H1 (cell line): ENCODE data around the gene TRPV4. TPM values are rescaled to one million over a fixed set of nuclear protein-coding genes. Genes with fewer than 3 reads are reported as not detected.

Experiments used
- CTCF ChIA-PET: fragments of 300-600 bp; sonication (Branson Sonifier 250); formaldehyde crosslinking; loops from one replicate; lab custom pipeline; 2021; ENCODE audit not compliant: partially characterized antibody; lab: Charles Lee
- POLR2A ChIA-PET: fragments of 300-600 bp; sonication (Branson Sonifier 250); formaldehyde crosslinking; loops from one replicate; lab custom pipeline; 2021; ENCODE audit warnings: inconsistent platforms; ENCODE audit not compliant: partially characterized antibody; lab: Charles Lee
- DNase-seq, 2 experiments: peaks; one replicate each; pipeline versions ENCODE4 v3.0.0 to v3.0.0-alpha.2; 2010 to 2022; ENCODE audit warnings: low spot score in 2 of 2, low read depth in 1 of 2, mixed read lengths in 1 of 2
- FAIRE-seq: peaks from 2 replicates; lab custom pipeline; 2011; peaks lifted over from hg19 to GRCh38; lab: Jason Lieb, UNC
- H2AFZ ChIP-seq: 2 replicates; pipeline ENCODE4 v1.8.1; 2012; ENCODE audit warnings: low read length, inconsistent platforms
- H2AK5ac ChIP-seq: 2 replicates; pipeline ENCODE4 v1.6.1; 2013; ENCODE audit warnings: low read depth, low read length
- H2BK120ac ChIP-seq: replicated peaks from 2 replicates; pipeline ENCODE3; 2013; ENCODE audit warnings: low read depth, low read length, inconsistent platforms
- H2BK12ac ChIP-seq: 2 replicates; pipeline ENCODE4 v1.6.1; 2013; ENCODE audit warnings: low read depth, low read length
- H2BK15ac ChIP-seq: 2 replicates; pipeline ENCODE4 v1.6.1; 2013; ENCODE audit warnings: low read length
- H2BK20ac ChIP-seq: 2 replicates; pipeline ENCODE4 v1.6.1; 2013; ENCODE audit warnings: low read length
- H2BK5ac ChIP-seq: 2 replicates; pipeline ENCODE4 v1.6.1; 2013; ENCODE audit warnings: low read depth, low read length
- H3K14ac ChIP-seq: 2 replicates; pipeline ENCODE4 v1.6.1; 2013; ENCODE audit warnings: inconsistent platforms; ENCODE audit not compliant: insufficient read length
- H3K18ac ChIP-seq: 2 replicates; pipeline ENCODE4 v1.6.1; 2013; ENCODE audit warnings: low read length; ENCODE audit errors: extremely low read depth
- H3K23ac ChIP-seq: 2 replicates; pipeline ENCODE4 v1.6.1; 2013; ENCODE audit warnings: inconsistent platforms; ENCODE audit not compliant: insufficient read length
- H3K23me2 ChIP-seq: 2 replicates; pipeline ENCODE4 v1.6.1; 2013; ENCODE audit warnings: low read depth, low read length
- H3K27ac ChIP-seq: 2 replicates; pipeline ENCODE4 v1.6.1; 2011; ENCODE audit warnings: low read depth, low read length, inconsistent platforms
- H3K27me3 ChIP-seq, 4 experiments: replicated peaks in 1 of 4; 1 replicate in 1 of 4; 2 replicates in 3 of 4; pipeline versions ENCODE4 v1.6.1 to v1.8.1; 2011 to 2013; ENCODE audit warnings: low read length in 3 of 4, mild to moderate bottlenecking in 3 of 4, inconsistent platforms in 2 of 4, mixed read lengths in 2 of 4, moderate library complexity in 1 of 4; ENCODE audit not compliant: control insufficient read depth in 3 of 4, insufficient read depth in 3 of 4; ENCODE audit errors: extremely low read depth in 1 of 4
- H3K36me3 ChIP-seq, 4 experiments: 2 replicates each; pipeline versions ENCODE4 v1.6.1 to v1.8.1; 2011 to 2013; ENCODE audit warnings: mild to moderate bottlenecking in 4 of 4, low read length in 3 of 4, moderate library complexity in 2 of 4, control low read depth in 1 of 4, inconsistent platforms in 1 of 4; ENCODE audit not compliant: insufficient read depth in 4 of 4, control insufficient read depth in 2 of 4
- H3K4ac ChIP-seq: replicated peaks from 2 replicates; pipeline ENCODE3; 2013; ENCODE audit warnings: low read length, low read depth, mixed read lengths, inconsistent platforms; ENCODE audit not compliant: insufficient read length
- H3K4me1 ChIP-seq, 4 experiments: replicated peaks in 1 of 4; 1 replicate in 1 of 4; 2 replicates in 3 of 4; pipeline versions ENCODE4 v1.6.1 to v1.8.1; 2011 to 2013; ENCODE audit warnings: low read length in 3 of 4, inconsistent platforms in 2 of 4, mixed read lengths in 1 of 4; ENCODE audit not compliant: insufficient read depth in 4 of 4, control insufficient read depth in 3 of 4
- H3K4me2 ChIP-seq, 2 experiments: 2 replicates each; pipeline versions ENCODE4 v1.6.1 to v1.8.1; 2011 to 2013; ENCODE audit warnings: low read depth in 2 of 2, low read length in 2 of 2, control low read depth in 1 of 2, inconsistent platforms in 1 of 2, mild to moderate bottlenecking in 1 of 2; ENCODE audit not compliant: insufficient read depth in 1 of 2
- H3K4me3 ChIP-seq, 4 experiments: fragments of 200-600, 300-600 bp in 1 of 4; sonication (generic), shearing (Covaris generic), sonication (Bioruptor Twin) in 1 of 4; 2 replicates each; pipeline versions ENCODE4 v1.5.1 to v1.8.1; 2011 to 2016; ENCODE audit warnings: low read length in 4 of 4, low read depth in 3 of 4, control low read depth in 2 of 4, inconsistent platforms in 2 of 4, mild to moderate bottlenecking in 2 of 4, mixed read lengths in 1 of 4, moderate library complexity in 1 of 4; ENCODE audit not compliant: insufficient read depth in 2 of 4; ENCODE audit errors: extremely low read depth in 1 of 4
- H3K56ac ChIP-seq: replicated peaks from 2 replicates; pipeline ENCODE3; 2013; ENCODE audit warnings: low read depth, mild to moderate bottlenecking, mixed read lengths, low read length, inconsistent platforms; ENCODE audit not compliant: insufficient read length
- H3K79me1 ChIP-seq: 2 replicates; pipeline ENCODE4 v1.6.1; 2013; ENCODE audit warnings: low read depth, low read length, control low read depth
- H3K79me2 ChIP-seq, 2 experiments: 2 replicates each; pipeline versions ENCODE4 v1.6.1 to v1.8.1; 2012 to 2013; ENCODE audit warnings: low read length in 2 of 2, mild to moderate bottlenecking in 2 of 2, inconsistent platforms in 1 of 2; ENCODE audit not compliant: insufficient read depth in 2 of 2, control insufficient read depth in 1 of 2
- H3K9ac ChIP-seq, 4 experiments: replicated peaks in 1 of 4; 1 replicate in 1 of 4; 2 replicates in 3 of 4; pipeline versions ENCODE4 v1.6.1 to v1.8.1; 2011 to 2013; ENCODE audit warnings: low read depth in 3 of 4, low read length in 3 of 4, control low read depth in 2 of 4, mild to moderate bottlenecking in 2 of 4, moderate library complexity in 2 of 4, inconsistent platforms in 1 of 4; ENCODE audit errors: extremely low read depth in 1 of 4
- H3K9me3 ChIP-seq, 2 experiments: 2 replicates each; pipeline versions ENCODE4 v1.6.1 to v1.8.1; 2012 to 2013; ENCODE audit warnings: mild to moderate bottlenecking in 2 of 2, moderate library complexity in 2 of 2, control low read depth in 1 of 2, inconsistent platforms in 1 of 2, low read depth in 1 of 2, low read length in 1 of 2, mixed read lengths in 1 of 2; ENCODE audit not compliant: insufficient read depth in 2 of 2
- H4K20me1 ChIP-seq, 2 experiments: replicated peaks in 1 of 2; 2 replicates each; pipeline versions ENCODE3 to v1.8.1; 2011 to 2013; ENCODE audit warnings: inconsistent platforms in 2 of 2, low read length in 2 of 2, mild to moderate bottlenecking in 1 of 2; ENCODE audit not compliant: insufficient read depth in 2 of 2, control insufficient read depth in 1 of 2
- H4K5ac ChIP-seq: 2 replicates; pipeline ENCODE4 v1.6.1; 2013; ENCODE audit warnings: low read length, low read depth, mixed read lengths, inconsistent platforms; ENCODE audit not compliant: insufficient read length
- H4K8ac ChIP-seq: 2 replicates; pipeline ENCODE4 v1.8.0; 2013; ENCODE audit warnings: mild to moderate bottlenecking, moderate library complexity, low read length, inconsistent platforms; ENCODE audit not compliant: insufficient read depth; ENCODE audit errors: extremely low read depth
- H4K91ac ChIP-seq: replicated peaks from 2 replicates; pipeline ENCODE3; 2013; ENCODE audit warnings: low read length, mixed read lengths, inconsistent platforms; ENCODE audit not compliant: insufficient read length
- TCF12 ChIP-seq: IDR thresholded peaks from 2 replicates; pipeline ENCODE4 v1.6.1; 2011; ENCODE audit warnings: low read depth, mild to moderate bottlenecking, low read length
- WGBS, 2 experiments: shearing (Covaris generic) in 1 of 2; methylation state at CpG; one replicate each; pipeline versions ENCODE4 v1.1.6 to v1.1.7; 2013 to 2015; ENCODE audit warnings: low lambda C conversion rate in 2 of 2, mixed read lengths in 2 of 2, inconsistent platforms in 1 of 2, low coverage in 1 of 2, missing lambda C conversion rate in 1 of 2; ENCODE audit not compliant: insufficient replicate concordance in 2 of 2, insufficient coverage in 1 of 2, insufficient read length in 1 of 2; ENCODE audit errors: extremely low coverage in 1 of 2, missing lambda C conversion rate in 1 of 2; 5-methylcytosine and 5-hydroxymethylcytosine counted together
- polyA plus RNA-seq, 7 experiments: library from polyadenylated mRNA; depleted of rRNA in 3 of 7; stranded (reverse) in 5 of 7; unstranded in 2 of 7; fragments of >200 nt in 5 of 7; fragments of 200-250 nt in 2 of 7; gene quantifications; 1 replicate in 5 of 7; 2 replicates in 1 of 7; 4 replicates in 1 of 7; pipeline versions ENCODE4 v1.2.1 to v1.2.3, GENCODE V29; 2011 to 2013; ENCODE audit warnings: missing spikeins in 2 of 7, mixed read lengths in 2 of 7
- total RNA-seq: library from RNA; stranded (reverse); fragmentation: NEBNext Ultra II Directional; extraction: Animal tissue kit (Norgen Biotek cat#: 25700); gene quantifications from 2 replicates; pipeline ENCODE4 v1.2.1, GENCODE V29; 2021

Gene TRPV4
- total and polyA plus RNA-seq, 2 of the 8 experiments (the other 6 are each of a cell fraction or from before 2014, with no cell fraction given) = 2.1 to 6.2 TPM

GRCh38 chr12:109861689-109862314 lies 28.6 kb upstream of the TRPV4 start:
- DNase-seq = no peak
- no peak for FAIRE-seq
- Histone ChIP-seq H3K56ac (no peak overlapping the region), H3K4ac (no peak overlapping the region), H3K4me2 (no peak overlapping the region), H2BK5ac (no peak overlapping the region), H2BK15ac (no peak overlapping the region), H2BK120ac (no peak overlapping the region), H3K9ac (no peak overlapping the region), H4K91ac (no peak overlapping the region), H3K4me1 (peaks cover 0 to 6% (median 4%) of the 10 kb centered on the region in 4 experiments; a peak in 4 of 7 replicates), H3K79me1 (no peaks in the 10 kb centered on the region; the same call in none of the 2 replicates), H3K23me2 (no peaks in the 10 kb centered on the region), H4K5ac (no peak overlapping the region), H3K36me3 (no peaks in the 10 kb centered on the region; a peak in 3 of 8 replicates), H3K23ac (no peak overlapping the region), H3K4me3 (no peak overlapping the region), H3K14ac (no peak overlapping the region), H3K18ac (peak overlapping the region; percentile 28; the same call in 1 of the 2 replicates), H3K79me2 (no peaks in the 10 kb centered on the region; a peak in 1 of 4 replicates), H4K8ac (peak overlapping the region; percentile 75; the same call in 1 of the 2 replicates), H2BK12ac (no peak overlapping the region), H4K20me1 (peaks cover 2% of the 10 kb centered on the region in 2 experiments), H2AFZ (no peak overlapping the region), H3K27ac (no peak overlapping the region), H3K9me3 (no peaks in the 10 kb centered on the region), H3K27me3 (no peaks in the 10 kb centered on the region), H2BK20ac (no peak overlapping the region), H2AK5ac (no peak overlapping the region)
- POLR2A ChIA-PET = no interaction called here
- TF ChIP-seq TCF12 = no peak
- CTCF ChIA-PET = interaction anchor here (0.6 to 7.1 kb wide), 6 partner anchors 9 to 72 kb away, joined by 3 to 86 read pairs (median 3); no protein-coding TSS in a partner anchor
- 91% methylated on average over 16 of the region's 17 CpGs; no CpG with 5 or more reads in 1 of the 2 experiments for WGBS, 2 experiments
